ACC112 (cell line): ENCODE data around the gene CCDC51.

Source experiments
- H2AFZ ChIP-seq: fragments of 200-600 bp; sonication (generic); one replicate; pipeline ENCODE4 v1.6.0; 2017; ENCODE audit warnings: antibody characterized with exemption, low read length; ENCODE audit not compliant: unreplicated experiment
- H3K27ac ChIP-seq: fragments of 200-600 bp; sonication (generic); 2 replicates; pipeline ENCODE4 v1.5.1; 2014; ENCODE audit warnings: low read depth, mild to moderate bottlenecking, antibody characterized with exemption, low read length, moderate library complexity
- H3K27me3 ChIP-seq: fragments of 200-600 bp; sonication (generic); 2 replicates; pipeline ENCODE4 v1.6.1; 2014; ENCODE audit warnings: mild to moderate bottlenecking, antibody characterized with exemption, low read length, moderate library complexity, mixed read lengths; ENCODE audit not compliant: insufficient read depth
- H3K36me3 ChIP-seq: fragments of 200-600 bp; sonication (generic); 2 replicates; pipeline ENCODE4 v1.6.1; 2016; ENCODE audit warnings: mild to moderate bottlenecking, antibody characterized with exemption, low read length, moderate library complexity, mixed read lengths; ENCODE audit not compliant: insufficient read depth
- H3K4me1 ChIP-seq: fragments of 200-600 bp; sonication (generic); one replicate; pipeline ENCODE4 v1.6.1; 2016; ENCODE audit warnings: low read length, mixed read lengths; ENCODE audit not compliant: insufficient read depth, unreplicated experiment, control insufficient read depth
- H3K4me3 ChIP-seq: fragments of 200-600 bp; sonication (generic); 2 replicates; pipeline ENCODE4 v1.5.1; 2014; ENCODE audit warnings: mild to moderate bottlenecking, low read depth, low read length
- H3K79me2 ChIP-seq: fragments of 200-600 bp; sonication (generic); one replicate; pipeline ENCODE4 v1.6.0; 2016; ENCODE audit warnings: low read length; ENCODE audit not compliant: control insufficient read depth, unreplicated experiment, insufficient read depth

CCDC51 gene

GRCh38 chr3:48413086-48413485, 26.8 kb downstream of the CCDC51 start:
- Histone ChIP-seq H3K79me2 (no peaks in the 10 kb centered on the region), H3K27me3 (no peaks in the 10 kb centered on the region), H2AFZ (no peak overlapping the region), H3K4me1 (no peaks in the 10 kb centered on the region), H3K4me3 (no peak overlapping the region), H3K36me3 (no peaks in the 10 kb centered on the region), H3K27ac (no peak overlapping the region)

GRCh38 chr3:48412375-48413001, 27.4 kb downstream of the CCDC51 start:
- H3K4me1 ChIP-seq: no peaks in the 10 kb centered on the region
- H3K36me3 ChIP-seq: no peaks in the 10 kb centered on the region
- H3K79me2 ChIP-seq: no peaks in the 10 kb centered on the region
- H3K27me3 ChIP-seq: no peaks in the 10 kb centered on the region
- no peak overlapping the region for H3K4me3 ChIP-seq
- no peak overlapping the region for H3K27ac ChIP-seq
- no peak overlapping the region for H2AFZ ChIP-seq

GRCh38 chr3:48411606-48412374, 28.1 kb downstream of the CCDC51 start:
- no peak overlapping the region for H2AFZ ChIP-seq
- H3K4me3 ChIP-seq: no peak overlapping the region
- H3K4me1 ChIP-seq: no peaks in the 10 kb centered on the region
- no peaks in the 10 kb centered on the region for H3K27me3 ChIP-seq
- H3K27ac ChIP-seq: no peak overlapping the region
- no peaks in the 10 kb centered on the region for H3K36me3 ChIP-seq
- H3K79me2 ChIP-seq: no peaks in the 10 kb centered on the region

GRCh38 chr3:48411041-48411588, 28.8 kb downstream of the CCDC51 start:
- H3K79me2 ChIP-seq: no peaks in the 10 kb centered on the region
- no peaks in the 10 kb centered on the region for H3K36me3 ChIP-seq
- no peaks in the 10 kb centered on the region for H3K27me3 ChIP-seq
- no peak overlapping the region for H3K4me3 ChIP-seq
- H3K4me1 ChIP-seq: no peaks in the 10 kb centered on the region
- no peak overlapping the region for H3K27ac ChIP-seq
- no peak overlapping the region for H2AFZ ChIP-seq

GRCh38 chr3:48410205-48411040, 29.5 kb downstream of the CCDC51 start:
- Histone ChIP-seq H3K27me3 (no peaks in the 10 kb centered on the region), H3K27ac (no peak overlapping the region), H2AFZ (no peak overlapping the region), H3K36me3 (no peaks in the 10 kb centered on the region), H3K4me3 (no peak overlapping the region), H3K79me2 (no peaks in the 10 kb centered on the region), H3K4me1 (no peaks in the 10 kb centered on the region)

GRCh38 chr3:48409291-48410201, 30.4 kb downstream of the CCDC51 start:
- no peaks in the 10 kb centered on the region for H3K79me2 ChIP-seq
- no peak overlapping the region for H2AFZ ChIP-seq
- H3K4me1 ChIP-seq: no peaks in the 10 kb centered on the region
- no peak overlapping the region for H3K27ac ChIP-seq
- H3K36me3 ChIP-seq: no peaks in the 10 kb centered on the region
- no peaks in the 10 kb centered on the region for H3K27me3 ChIP-seq
- H3K4me3 ChIP-seq: no peak overlapping the region

GRCh38 chr3:48408823-48409281, 31.1 kb downstream of the CCDC51 start:
- H3K79me2 ChIP-seq: no peaks in the 10 kb centered on the region
- no peak overlapping the region for H3K4me3 ChIP-seq
- H2AFZ ChIP-seq: no peak overlapping the region
- H3K4me1 ChIP-seq: no peaks in the 10 kb centered on the region
- H3K27me3 ChIP-seq: no peaks in the 10 kb centered on the region
- H3K36me3 ChIP-seq: no peaks in the 10 kb centered on the region
- no peak overlapping the region for H3K27ac ChIP-seq

GRCh38 chr3:48407542-48408099, 32.3 kb downstream of the CCDC51 start:
- H3K27me3 ChIP-seq: no peaks in the 10 kb centered on the region
- no peaks in the 10 kb centered on the region for H3K36me3 ChIP-seq
- H3K79me2 ChIP-seq: no peaks in the 10 kb centered on the region
- H3K4me3 ChIP-seq: no peak overlapping the region
- no peak overlapping the region for H3K27ac ChIP-seq
- H2AFZ ChIP-seq: no peak overlapping the region
- H3K4me1 ChIP-seq: peaks cover 4% of the 10 kb centered on the region

- Histone ChIP-seq H3K27me3 (no peaks in the 10 kb centered on the region), H3K4me1 (peaks cover 12% of the 10 kb centered on the region), H3K27ac (no peak overlapping the region), H3K36me3 (no peaks in the 10 kb centered on the region), H2AFZ (no peak overlapping the region), H3K79me2 (no peaks in the 10 kb centered on the region), H3K4me3 (no peak overlapping the region)
These were observed 33.2 kb downstream of the CCDC51 start for GRCh38 chr3:48406443-48407431.
